ENCODE data around the gene ERBIN.

GRCh38 chr5:65926276-65926783, at the start of gene ERBIN:
- TF ChIP-seq, protein P1, sequence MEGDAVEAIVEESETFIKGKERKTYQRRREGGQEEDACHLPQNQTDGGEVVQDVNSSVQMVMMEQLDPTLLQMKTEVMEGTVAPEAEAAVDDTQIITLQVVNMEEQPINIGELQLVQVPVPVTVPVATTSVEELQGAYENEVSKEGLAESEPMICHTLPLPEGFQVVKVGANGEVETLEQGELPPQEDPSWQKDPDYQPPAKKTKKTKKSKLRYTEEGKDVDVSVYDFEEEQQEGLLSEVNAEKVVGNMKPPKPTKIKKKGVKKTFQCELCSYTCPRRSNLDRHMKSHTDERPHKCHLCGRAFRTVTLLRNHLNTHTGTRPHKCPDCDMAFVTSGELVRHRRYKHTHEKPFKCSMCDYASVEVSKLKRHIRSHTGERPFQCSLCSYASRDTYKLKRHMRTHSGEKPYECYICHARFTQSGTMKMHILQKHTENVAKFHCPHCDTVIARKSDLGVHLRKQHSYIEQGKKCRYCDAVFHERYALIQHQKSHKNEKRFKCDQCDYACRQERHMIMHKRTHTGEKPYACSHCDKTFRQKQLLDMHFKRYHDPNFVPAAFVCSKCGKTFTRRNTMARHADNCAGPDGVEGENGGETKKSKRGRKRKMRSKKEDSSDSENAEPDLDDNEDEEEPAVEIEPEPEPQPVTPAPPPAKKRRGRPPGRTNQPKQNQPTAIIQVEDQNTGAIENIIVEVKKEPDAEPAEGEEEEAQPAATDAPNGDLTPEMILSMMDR (IDR thresholded peaks at IDR 0.05), result no peak
- TF ChIP-seq REST (IDR thresholded peaks at IDR 0.05; ENCODE audit: insufficient read depth in 1 of 2, low read depth in 2 of 2, low read length in 1 of 2), result no peak
- no peak for TF ChIP-seq POLR2AphosphoS5 (IDR thresholded peaks at IDR 0.05; ENCODE audit: low read depth, low read length)
